GM12878 (cell line): Measurements from ENCODE around the gene IRF8. TPM values are rescaled to one million over a fixed set of nuclear protein-coding genes. Genes with fewer than 3 reads are reported as not detected.
A peak's percentile ranks its signal among the peaks of the same experiment; 100 is the strongest.

Experiments used
- microRNA-seq: library from miRNA; unstranded; fragments of <30 nt; microRNA quantifications from one replicate; pipeline ENCODE4, GENCODE V29; 2018
- polyA plus RNA-seq, 11 experiments: library from polyadenylated mRNA; depleted of rRNA in 4 of 11; unstranded in 6 of 11; stranded (reverse) in 5 of 11; fragments of >200 nt; fragmentation: Nextera tagmentation in 4 of 11; fragmentation: Illumina TruSeq in 1 of 11; extraction: Ambion mirVana in 4 of 11; extraction: Trizol in 1 of 11; gene quantifications; 1 replicate in 1 of 11; 2 replicates in 10 of 11; pipeline versions ENCODE4 v1.2.1 to v1.2.3, GENCODE V29; 2011 to 2016; ENCODE audit warnings: inconsistent platforms in 2 of 11, missing spikeins in 2 of 11, low read depth in 1 of 11
- small RNA-seq: library from RNA; depleted of rRNA; stranded (forward); fragments of <200 nt; gene quantifications from one replicate; pipeline ENCODE3, GENCODE V24; 2014
- total RNA-seq, 4 experiments: library from RNA; depleted of rRNA in 3 of 4; stranded (reverse); fragments of >200 nt in 3 of 4; fragmentation: Illumina TruSeq in 1 of 4; extraction: Trizol in 1 of 4; gene quantifications; 2 replicates each; pipeline versions ENCODE4 v1.2.1 to v1.2.3, GENCODE V29; 2013 to 2021

Gene IRF8
- total and polyA plus RNA-seq, 10 of the 15 experiments (the other 5 are each of a cell fraction or from before 2014, with no cell fraction given), result 17.1 to 237 (median 172) TPM

Small RNAs within 50 kb of the gene (microRNA-seq; reads per million reads assigned to microRNA genes)
- gene MIR6774, result 6.0 reads per million, percentile 34 among the genes with 10 or more reads in this experiment

Small RNAs within 50 kb of the gene (small RNA-seq; reads per million reads assigned to genes)
- gene MIR6774, result 2.5 reads per million, percentile 70 among the genes with 10 or more reads in this experiment

Other genes starting within 250 kb of the IRF8 start
- gene GINS2, start 210.2 kb upstream of the IRF8 start, total RNA-seq (2014; rRNA removed), result 42.7 and 46.4 TPM in 2 replicates
- 43.5 and 45.4 TPM in 2 replicates for gene GINS2, start 210.2 kb upstream of the IRF8 start, total RNA-seq (2014; rRNA removed; fragmentation: Illumina TruSeq; extraction: Trizol)
- gene GINS2, start 210.2 kb upstream of the IRF8 start, total RNA-seq (2021), result 61.2 and 67.9 TPM in 2 replicates
- 52.8 and 68.5 TPM in 2 replicates for gene GINS2, start 210.2 kb upstream of the IRF8 start, polyA plus RNA-seq (2011; rRNA removed)
- 48.8 and 55.5 TPM in 2 replicates for gene GINS2, start 210.2 kb upstream of the IRF8 start, polyA plus RNA-seq (2014; fragmentation: Illumina TruSeq; extraction: Trizol)
- gene GINS2, start 210.2 kb upstream of the IRF8 start, polyA plus RNA-seq (2014; fragmentation: Nextera tagmentation; extraction: Ambion mirVana), result 10 to 100 TPM; 69.4 to 90.8 TPM
- 41.4 and 45.2 TPM in 2 replicates for gene GINS2, start 210.2 kb upstream of the IRF8 start, polyA plus RNA-seq (2014; rRNA removed)
- 10 to 100 TPM; 74.0 to 74.9 TPM for gene GINS2, start 210.2 kb upstream of the IRF8 start, polyA plus RNA-seq (2016; fragmentation: Nextera tagmentation; extraction: Ambion mirVana)
- gene C16orf74, start 148.1 kb upstream of the IRF8 start, total RNA-seq (2014; rRNA removed), result 9.3 and 9.8 TPM in 2 replicates
- gene C16orf74, start 148.1 kb upstream of the IRF8 start, total RNA-seq (2014; rRNA removed; fragmentation: Illumina TruSeq; extraction: Trizol), result 6.8 and 7.7 TPM in 2 replicates
- 12.8 and 13.1 TPM in 2 replicates for gene C16orf74, start 148.1 kb upstream of the IRF8 start, total RNA-seq (2021)
- 0.17 and 0.23 TPM in 2 replicates for gene C16orf74, start 148.1 kb upstream of the IRF8 start, polyA plus RNA-seq (2011; rRNA removed)
- gene C16orf74, start 148.1 kb upstream of the IRF8 start, polyA plus RNA-seq (2014; fragmentation: Illumina TruSeq; extraction: Trizol), result 1.6 and 5.8 TPM in 2 replicates
- gene C16orf74, start 148.1 kb upstream of the IRF8 start, polyA plus RNA-seq (2014; fragmentation: Nextera tagmentation; extraction: Ambion mirVana), result 1 to 10 TPM in 1 of 2 experiments, under 1 TPM in 1; 0.72 to 2.5 TPM
- 17.5 and 20.1 TPM in 2 replicates for gene C16orf74, start 148.1 kb upstream of the IRF8 start, polyA plus RNA-seq (2014; rRNA removed)
- 1 to 10 TPM; 5.7 to 7.9 TPM for gene C16orf74, start 148.1 kb upstream of the IRF8 start, polyA plus RNA-seq (2016; fragmentation: Nextera tagmentation; extraction: Ambion mirVana)
- gene EMC8, start 99.6 kb upstream of the IRF8 start, total RNA-seq (2014; rRNA removed), result 29.4 and 29.7 TPM in 2 replicates
- 27.0 and 30.1 TPM in 2 replicates for gene EMC8, start 99.6 kb upstream of the IRF8 start, total RNA-seq (2014; rRNA removed; fragmentation: Illumina TruSeq; extraction: Trizol)
- gene EMC8, start 99.6 kb upstream of the IRF8 start, total RNA-seq (2021), result 34.4 and 40.1 TPM in 2 replicates
- 19.9 and 36.9 TPM in 2 replicates for gene EMC8, start 99.6 kb upstream of the IRF8 start, polyA plus RNA-seq (2011; rRNA removed)
- gene EMC8, start 99.6 kb upstream of the IRF8 start, polyA plus RNA-seq (2014; fragmentation: Illumina TruSeq; extraction: Trizol), result 14.9 and 17.8 TPM in 2 replicates
- 10 to 100 TPM in 1 of 2 experiments, 1 to 10 TPM in 1; 7.8 to 16.5 TPM for gene EMC8, start 99.6 kb upstream of the IRF8 start, polyA plus RNA-seq (2014; fragmentation: Nextera tagmentation; extraction: Ambion mirVana)
- 45.2 and 50.9 TPM in 2 replicates for gene EMC8, start 99.6 kb upstream of the IRF8 start, polyA plus RNA-seq (2014; rRNA removed)
- gene EMC8, start 99.6 kb upstream of the IRF8 start, polyA plus RNA-seq (2016; fragmentation: Nextera tagmentation; extraction: Ambion mirVana), result 10 to 100 TPM; 59.8 to 62.0 TPM
- 606 and 612 TPM in 2 replicates for gene COX4I1, start 99.5 kb upstream of the IRF8 start, total RNA-seq (2014; rRNA removed)
- 473 and 480 TPM in 2 replicates for gene COX4I1, start 99.5 kb upstream of the IRF8 start, total RNA-seq (2014; rRNA removed; fragmentation: Illumina TruSeq; extraction: Trizol)
- gene COX4I1, start 99.5 kb upstream of the IRF8 start, total RNA-seq (2021), result 651 and 668 TPM in 2 replicates
- 723 and 922 TPM in 2 replicates for gene COX4I1, start 99.5 kb upstream of the IRF8 start, polyA plus RNA-seq (2011; rRNA removed)
- gene COX4I1, start 99.5 kb upstream of the IRF8 start, polyA plus RNA-seq (2014; fragmentation: Illumina TruSeq; extraction: Trizol), result 616 and 801 TPM in 2 replicates
- gene COX4I1, start 99.5 kb upstream of the IRF8 start, polyA plus RNA-seq (2014; fragmentation: Nextera tagmentation; extraction: Ambion mirVana), result 1,000 to 10,000 TPM; 1,747 to 1,889 TPM
- 854 and 876 TPM in 2 replicates for gene COX4I1, start 99.5 kb upstream of the IRF8 start, polyA plus RNA-seq (2014; rRNA removed)
- 100 to 1,000 TPM; 889 to 942 TPM for gene COX4I1, start 99.5 kb upstream of the IRF8 start, polyA plus RNA-seq (2016; fragmentation: Nextera tagmentation; extraction: Ambion mirVana)